Measurements from ENCODE around the gene EFHC2. TPM values are rescaled to one million over a fixed set of nuclear protein-coding genes. Genes with fewer than 3 reads are reported as not detected.

Gene EFHC2
- total RNA-seq, 1 experiment from 2014 or later: not detected

DNA sequence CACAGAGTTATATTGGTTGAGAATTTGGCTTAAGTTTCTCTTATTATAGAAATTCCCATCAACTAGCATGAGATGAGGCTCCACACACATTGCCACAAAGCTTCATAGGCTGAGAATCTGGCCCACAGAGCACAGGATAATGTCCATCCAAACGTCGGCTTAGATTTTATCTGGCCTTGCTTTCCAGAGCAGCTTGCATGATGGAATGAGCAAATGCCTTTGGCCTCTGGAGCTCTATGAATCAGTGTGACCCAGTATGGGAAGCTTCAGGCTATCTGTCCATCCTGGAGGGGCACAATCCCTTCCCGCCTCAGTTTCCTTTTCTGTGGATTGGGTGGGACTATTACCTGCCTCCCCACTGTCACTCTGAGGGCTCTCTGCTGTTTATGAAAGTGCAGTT, 238.8 kb downstream of the EFHC2 start:
- in situ Hi-C loops (cut with HindIII; ENCODE audit: low pct_unique_long_range_greater_than_20kb, low sequenced_read_pairs): no loop called here
- DNase-seq (ENCODE audit: low read depth): no peak

DNA sequence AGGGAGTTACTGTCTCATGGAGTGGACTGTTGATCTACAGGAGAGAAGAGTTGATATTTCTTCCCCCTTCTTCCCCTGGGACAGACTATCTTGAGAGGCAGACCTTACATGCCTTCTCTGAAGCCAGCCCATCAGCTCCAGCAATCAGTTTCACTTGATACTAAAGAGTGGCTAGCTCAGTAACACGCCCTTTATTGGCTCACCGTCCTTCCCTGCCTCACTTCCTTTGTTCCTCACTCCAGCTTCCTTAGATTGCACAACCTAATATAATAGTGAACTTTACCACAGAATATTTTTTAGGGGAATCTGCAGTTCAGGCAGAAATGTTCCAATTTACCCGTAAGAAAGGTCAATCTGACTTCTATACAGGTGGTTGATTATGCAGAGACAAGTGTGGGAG, 242.2 kb downstream of the EFHC2 start:
- no peak for DNase-seq (ENCODE audit: low read depth)
- in situ Hi-C loops (cut with HindIII; ENCODE audit: low pct_unique_long_range_greater_than_20kb, low sequenced_read_pairs): no loop called here

DNA sequence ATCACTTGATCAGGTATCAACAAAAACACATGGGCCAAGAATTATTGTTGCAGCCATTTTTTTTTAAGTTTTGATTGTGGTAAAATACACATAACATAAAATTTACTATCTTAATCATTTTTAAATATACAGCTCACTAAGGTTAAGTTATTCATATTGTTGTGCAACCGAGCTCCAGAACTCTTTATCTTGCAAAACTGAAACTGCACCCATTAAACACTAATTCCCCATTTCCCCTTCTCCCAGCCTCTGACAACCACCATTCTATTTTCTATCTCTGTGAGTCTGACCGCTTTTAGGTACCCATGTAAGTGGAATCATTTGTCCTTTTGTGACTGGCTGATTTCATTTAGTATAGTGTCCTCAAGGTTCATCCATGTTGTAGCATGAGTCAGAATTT, 244.1 kb downstream of the EFHC2 start:
- DNase-seq (ENCODE audit: low read depth): no peak
- in situ Hi-C loops (cut with HindIII; ENCODE audit: low pct_unique_long_range_greater_than_20kb, low sequenced_read_pairs): no loop called here

Other genes with a start within 250 kb of the EFHC2 start
- gene FUNDC1, start 199.2 kb upstream of the EFHC2 start, total RNA-seq (2014; rRNA removed; shearing (Covaris generic); ENCODE audit: low replicate concordance): 17.6 and 25.5 TPM in 2 replicates